ENCODE results near the gene GPR65. TPM values are rescaled to one million over a fixed set of nuclear protein-coding genes. Genes with fewer than 3 reads are reported as not detected.

GPR65 gene
- total and polyA plus RNA-seq, 2 experiments from 2014 or later = not detected

DNA sequence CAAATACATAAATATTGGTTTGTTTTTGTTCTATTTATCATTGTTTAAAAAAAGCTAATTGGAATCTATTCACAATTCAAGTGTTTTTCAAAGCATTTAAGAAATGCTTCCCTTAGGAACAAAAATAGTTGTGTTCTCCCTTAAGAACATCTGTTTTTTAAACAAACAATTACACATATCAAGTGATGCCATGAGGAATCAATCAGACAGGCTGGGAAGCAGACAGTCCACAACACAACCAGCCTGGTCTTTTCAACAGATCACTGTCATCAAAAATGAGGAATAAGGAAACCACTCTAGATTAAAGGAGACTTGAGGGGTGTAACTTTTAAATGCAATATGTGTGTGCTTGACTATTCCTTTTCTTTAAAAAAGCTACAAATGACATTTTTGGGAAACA is 37.4 kb upstream of the GPR65 start:
- no peak overlapping the region for H3K4me3 Mint-ChIP-seq
- H3K27ac Mint-ChIP-seq = no peak overlapping the region
- DNase-seq (ENCODE audit: low spot score) (no peak), ATAC-seq (no peak)
- H3K79me2 ChIP-seq (replicated peaks; ENCODE audit: insufficient read depth) = no peaks in the 10 kb centered on the region
- H3F3A ChIP-seq (replicated peaks; ENCODE audit: low read depth) = no peaks in the 10 kb centered on the region
- no peaks in the 10 kb centered on the region for H3K4me1 ChIP-seq (ENCODE audit: insufficient read depth)
- no peak overlapping the region for H3K27ac ChIP-seq (ENCODE audit: low read depth)
- TF ChIP-seq, protein P1, sequence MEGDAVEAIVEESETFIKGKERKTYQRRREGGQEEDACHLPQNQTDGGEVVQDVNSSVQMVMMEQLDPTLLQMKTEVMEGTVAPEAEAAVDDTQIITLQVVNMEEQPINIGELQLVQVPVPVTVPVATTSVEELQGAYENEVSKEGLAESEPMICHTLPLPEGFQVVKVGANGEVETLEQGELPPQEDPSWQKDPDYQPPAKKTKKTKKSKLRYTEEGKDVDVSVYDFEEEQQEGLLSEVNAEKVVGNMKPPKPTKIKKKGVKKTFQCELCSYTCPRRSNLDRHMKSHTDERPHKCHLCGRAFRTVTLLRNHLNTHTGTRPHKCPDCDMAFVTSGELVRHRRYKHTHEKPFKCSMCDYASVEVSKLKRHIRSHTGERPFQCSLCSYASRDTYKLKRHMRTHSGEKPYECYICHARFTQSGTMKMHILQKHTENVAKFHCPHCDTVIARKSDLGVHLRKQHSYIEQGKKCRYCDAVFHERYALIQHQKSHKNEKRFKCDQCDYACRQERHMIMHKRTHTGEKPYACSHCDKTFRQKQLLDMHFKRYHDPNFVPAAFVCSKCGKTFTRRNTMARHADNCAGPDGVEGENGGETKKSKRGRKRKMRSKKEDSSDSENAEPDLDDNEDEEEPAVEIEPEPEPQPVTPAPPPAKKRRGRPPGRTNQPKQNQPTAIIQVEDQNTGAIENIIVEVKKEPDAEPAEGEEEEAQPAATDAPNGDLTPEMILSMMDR (conservative IDR thresholded peaks at IDR 0.05; ENCODE audit: low read depth in 2 of 2) = no peak
- TF ChIP-seq ZNF331 (CRISPR knock-in tag; IDR thresholded peaks at IDR 0.05; ENCODE audit: low read depth) = no peak
- no peak for TF ChIP-seq EZH2phosphoT487 (IDR thresholded peaks at IDR 0.05; ENCODE audit: unreplicated experiment)
- no peak for TF ChIP-seq CREB1 (CRISPR knock-in tag; IDR thresholded peaks at IDR 0.05; ENCODE audit: low read depth)
- no peak for TF ChIP-seq STAT1 (IDR thresholded peaks at IDR 0.05; ENCODE audit: unreplicated experiment)
- no peak for TF ChIP-seq ZNF114 (CRISPR knock-in tag; IDR thresholded peaks at IDR 0.05)
- no peak for TF ChIP-seq NANOG (IDR thresholded peaks at IDR 0.05; ENCODE audit: borderline replicate concordance)
- H3K36me3 ChIP-seq (ENCODE audit: insufficient read depth) = no peaks in the 10 kb centered on the region
- H2AFZ ChIP-seq = no peak overlapping the region
- H3K4me2 ChIP-seq = no peak overlapping the region
- H3K36me3 Mint-ChIP-seq (ENCODE audit: low read depth) = no peaks in the 10 kb centered on the region
- no peaks in the 10 kb centered on the region; the same call in 2 of the 3 replicates for H3K9me3 Mint-ChIP-seq
- no peaks in the 10 kb centered on the region for H4K20me1 ChIP-seq (replicated peaks; ENCODE audit: insufficient read depth)
- H3K4me1 Mint-ChIP-seq = no peaks in the 10 kb centered on the region
- H3K4me3 ChIP-seq = no peak overlapping the region
- H3K27me3 ChIP-seq (ENCODE audit: insufficient read depth) = no peaks in the 10 kb centered on the region
- no peaks in the 10 kb centered on the region for H3K9me2 ChIP-seq (ENCODE audit: insufficient read depth)
- H3K27me3 Mint-ChIP-seq (ENCODE audit: insufficient read depth, low read depth, poor library complexity) = peaks cover 1% of the 10 kb centered on the region

DNA sequence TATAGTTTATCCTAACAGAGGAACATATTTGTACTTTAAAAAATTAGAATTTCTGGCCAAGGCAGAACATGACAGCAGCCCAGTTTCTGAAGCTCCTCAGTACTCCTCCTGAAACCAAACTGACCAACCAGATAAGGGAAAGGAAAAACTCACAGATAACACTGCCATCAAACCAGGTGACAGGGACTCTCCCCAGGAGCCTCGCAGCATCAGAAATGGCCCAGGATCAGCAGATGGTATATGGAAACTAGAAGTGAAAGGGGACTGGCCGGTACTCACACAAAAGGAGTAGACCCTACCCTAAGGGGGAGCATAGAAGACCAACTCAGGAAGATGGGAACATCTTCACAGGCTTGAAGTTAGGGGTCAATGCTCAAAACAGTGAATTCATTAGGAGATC is 33.9 kb upstream of the GPR65 start:
- Mint-ChIP-seq H3K36me3 (ENCODE audit: low read depth) (no peaks in the 10 kb centered on the region), H3K27me3 (ENCODE audit: insufficient read depth, low read depth, poor library complexity) (no peaks in the 10 kb centered on the region), H3K27ac (no peak overlapping the region), H3K9me3 (no peaks in the 10 kb centered on the region; the same call in 2 of the 3 replicates), H3K4me1 (no peaks in the 10 kb centered on the region), H3K4me3 (no peak overlapping the region)
- ATAC-seq = no peak
- Histone ChIP-seq H3K9me2 (ENCODE audit: insufficient read depth) (no peaks in the 10 kb centered on the region), H3K4me2 (no peak overlapping the region), H3K27ac (ENCODE audit: low read depth) (no peak overlapping the region), H2AFZ (no peak overlapping the region), H3K27me3 (ENCODE audit: insufficient read depth) (no peaks in the 10 kb centered on the region), H3K79me2 (replicated peaks; ENCODE audit: insufficient read depth) (no peaks in the 10 kb centered on the region), H3K36me3 (ENCODE audit: insufficient read depth) (no peaks in the 10 kb centered on the region), H3K4me1 (ENCODE audit: insufficient read depth) (no peaks in the 10 kb centered on the region), H3F3A (replicated peaks; ENCODE audit: low read depth) (no peaks in the 10 kb centered on the region), H3K4me3 (no peak overlapping the region), H4K20me1 (replicated peaks; ENCODE audit: insufficient read depth) (no peaks in the 10 kb centered on the region)
- no peak for DNase-seq (ENCODE audit: low spot score)
- TF ChIP-seq EZH2phosphoT487 (IDR thresholded peaks at IDR 0.05; ENCODE audit: unreplicated experiment) (no peak), CREB1 (CRISPR knock-in tag; IDR thresholded peaks at IDR 0.05; ENCODE audit: low read depth) (no peak), NANOG (IDR thresholded peaks at IDR 0.05; ENCODE audit: borderline replicate concordance) (no peak)
- TF ChIP-seq, protein P2, sequence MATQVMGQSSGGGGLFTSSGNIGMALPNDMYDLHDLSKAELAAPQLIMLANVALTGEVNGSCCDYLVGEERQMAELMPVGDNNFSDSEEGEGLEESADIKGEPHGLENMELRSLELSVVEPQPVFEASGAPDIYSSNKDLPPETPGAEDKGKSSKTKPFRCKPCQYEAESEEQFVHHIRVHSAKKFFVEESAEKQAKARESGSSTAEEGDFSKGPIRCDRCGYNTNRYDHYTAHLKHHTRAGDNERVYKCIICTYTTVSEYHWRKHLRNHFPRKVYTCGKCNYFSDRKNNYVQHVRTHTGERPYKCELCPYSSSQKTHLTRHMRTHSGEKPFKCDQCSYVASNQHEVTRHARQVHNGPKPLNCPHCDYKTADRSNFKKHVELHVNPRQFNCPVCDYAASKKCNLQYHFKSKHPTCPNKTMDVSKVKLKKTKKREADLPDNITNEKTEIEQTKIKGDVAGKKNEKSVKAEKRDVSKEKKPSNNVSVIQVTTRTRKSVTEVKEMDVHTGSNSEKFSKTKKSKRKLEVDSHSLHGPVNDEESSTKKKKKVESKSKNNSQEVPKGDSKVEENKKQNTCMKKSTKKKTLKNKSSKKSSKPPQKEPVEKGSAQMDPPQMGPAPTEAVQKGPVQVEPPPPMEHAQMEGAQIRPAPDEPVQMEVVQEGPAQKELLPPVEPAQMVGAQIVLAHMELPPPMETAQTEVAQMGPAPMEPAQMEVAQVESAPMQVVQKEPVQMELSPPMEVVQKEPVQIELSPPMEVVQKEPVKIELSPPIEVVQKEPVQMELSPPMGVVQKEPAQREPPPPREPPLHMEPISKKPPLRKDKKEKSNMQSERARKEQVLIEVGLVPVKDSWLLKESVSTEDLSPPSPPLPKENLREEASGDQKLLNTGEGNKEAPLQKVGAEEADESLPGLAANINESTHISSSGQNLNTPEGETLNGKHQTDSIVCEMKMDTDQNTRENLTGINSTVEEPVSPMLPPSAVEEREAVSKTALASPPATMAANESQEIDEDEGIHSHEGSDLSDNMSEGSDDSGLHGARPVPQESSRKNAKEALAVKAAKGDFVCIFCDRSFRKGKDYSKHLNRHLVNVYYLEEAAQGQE (IDR thresholded peaks at IDR 0.05; ENCODE audit: unreplicated experiment) = no peak
- TF ChIP-seq, protein P3, sequence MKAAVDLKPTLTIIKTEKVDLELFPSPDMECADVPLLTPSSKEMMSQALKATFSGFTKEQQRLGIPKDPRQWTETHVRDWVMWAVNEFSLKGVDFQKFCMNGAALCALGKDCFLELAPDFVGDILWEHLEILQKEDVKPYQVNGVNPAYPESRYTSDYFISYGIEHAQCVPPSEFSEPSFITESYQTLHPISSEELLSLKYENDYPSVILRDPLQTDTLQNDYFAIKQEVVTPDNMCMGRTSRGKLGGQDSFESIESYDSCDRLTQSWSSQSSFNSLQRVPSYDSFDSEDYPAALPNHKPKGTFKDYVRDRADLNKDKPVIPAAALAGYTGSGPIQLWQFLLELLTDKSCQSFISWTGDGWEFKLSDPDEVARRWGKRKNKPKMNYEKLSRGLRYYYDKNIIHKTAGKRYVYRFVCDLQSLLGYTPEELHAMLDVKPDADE (IDR thresholded peaks at IDR 0.05) = no peak

Data from GM23338 (cell line).